HG03520 (cell line): ENCODE results near the gene APOBEC2.

Experiments used
- ATAC-seq: cut with Tn5 transposase; IDR thresholded peaks from one replicate; pipeline ENCODE4 v1.9.1; 2021; ENCODE audit warnings: mild to moderate bottlenecking, moderate library complexity; ENCODE audit not compliant: unreplicated experiment

The APOBEC2 gene

DNA sequence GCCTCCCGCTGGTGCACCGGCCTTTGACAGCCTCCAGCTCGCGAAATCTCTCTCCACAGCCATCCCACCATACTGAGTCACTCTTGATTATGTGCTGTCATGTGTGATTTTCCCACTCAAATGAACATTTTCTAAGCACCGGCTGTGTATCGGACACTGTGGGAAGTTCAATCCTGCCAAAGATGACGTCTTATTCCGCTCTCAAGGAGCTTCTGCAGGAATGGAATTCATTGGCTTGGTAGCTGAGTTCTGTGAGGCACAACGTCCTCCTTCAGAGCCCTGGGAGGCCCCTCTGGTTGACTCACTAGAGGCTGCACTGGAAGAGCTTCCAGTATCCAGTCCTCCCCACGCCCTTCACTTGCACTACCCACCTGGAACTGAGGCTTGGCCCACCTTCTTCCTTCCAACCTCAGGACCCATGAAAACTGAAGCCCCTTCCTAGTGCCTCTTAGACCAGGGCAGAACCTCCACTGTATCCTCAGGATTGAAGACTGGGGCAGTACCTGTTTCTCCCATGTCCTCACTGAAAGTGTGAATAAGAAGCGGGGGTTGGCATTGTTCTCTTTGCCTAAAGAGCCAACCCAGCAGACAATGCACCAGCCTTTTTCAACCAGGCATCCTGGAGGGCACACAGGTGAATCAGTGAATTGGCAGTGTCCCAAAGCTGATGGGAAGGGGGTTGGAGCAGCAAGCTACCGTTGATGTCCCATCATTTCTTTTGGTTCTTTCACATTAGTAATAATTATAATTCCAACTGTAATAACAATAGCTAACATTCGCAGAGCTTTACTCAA is 15.7 kb upstream of the APOBEC2 start:
- ATAC-seq = no peak

DNA sequence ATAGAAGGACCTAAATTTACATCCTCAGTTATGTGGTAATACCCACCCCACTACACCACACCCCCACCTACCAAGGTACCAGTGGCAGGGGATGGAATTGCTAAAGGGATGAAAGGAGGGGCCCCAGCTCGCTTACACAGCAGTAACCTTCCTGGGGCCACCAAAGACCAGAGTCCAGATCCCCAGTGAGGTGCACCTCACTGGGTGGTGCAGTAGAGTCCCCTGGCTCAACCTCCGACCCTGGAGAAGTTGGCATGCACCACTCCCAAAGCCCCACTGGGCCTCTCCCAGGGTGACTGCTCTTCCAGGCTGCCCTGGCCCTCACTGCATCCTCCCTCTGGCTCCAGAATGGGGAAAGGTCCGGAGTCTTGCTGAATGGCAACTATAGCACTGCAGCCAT is 14.8 kb upstream of the APOBEC2 start:
- ATAC-seq = no peak

- ATAC-seq = no peak
Observed at GRCh38 chr6:41039060-41039998, 13.7 kb upstream of the APOBEC2 start, which contains the start of gene UNC5CL. UNC5CL (minus strand) TSS chr6:41039221; CDS start chr6:41035074, 4,147 bp downstream.

GRCh38 chr6:41040101-41040939 is 12.7 kb upstream of the APOBEC2 start:
- ATAC-seq = no peak

DNA sequence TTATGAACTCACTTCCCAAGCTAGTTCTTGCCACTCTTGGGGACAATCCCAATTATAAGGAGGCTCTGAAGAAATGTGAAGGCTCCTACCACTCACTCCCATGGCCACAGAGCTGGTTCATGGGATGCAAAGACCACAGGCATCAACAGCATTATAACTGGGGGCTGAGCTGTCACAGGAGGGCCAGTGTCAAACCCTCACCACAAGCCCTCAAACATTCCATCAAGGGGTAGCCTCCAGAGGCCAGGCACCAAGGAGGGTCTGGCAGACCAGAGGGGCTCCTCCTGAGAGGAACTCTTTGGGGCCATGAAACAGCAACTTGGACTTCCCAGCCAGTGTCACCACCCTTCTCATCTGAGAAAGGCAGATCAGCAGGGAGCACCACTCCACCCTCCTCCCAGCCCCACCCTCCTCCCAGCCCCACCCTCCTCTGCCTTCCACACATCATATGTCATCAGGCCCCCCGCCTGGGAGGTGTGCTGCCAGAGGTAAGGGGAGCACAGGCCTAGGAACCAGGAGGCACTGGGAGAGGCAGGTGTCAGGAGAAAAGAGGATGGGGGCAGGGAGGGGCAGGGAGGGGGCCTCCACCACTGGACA is 12.0 kb upstream of the APOBEC2 start:
- ATAC-seq = no peak

GRCh38 chr6:41042226-41043055 is 10.6 kb upstream of the APOBEC2 start, which contains the start of gene TSPO2:
TSPO2 (plus strand) TSS chr6:41042467; CDS start chr6:41042986, 519 bp downstream.
- no peak for ATAC-seq

DNA sequence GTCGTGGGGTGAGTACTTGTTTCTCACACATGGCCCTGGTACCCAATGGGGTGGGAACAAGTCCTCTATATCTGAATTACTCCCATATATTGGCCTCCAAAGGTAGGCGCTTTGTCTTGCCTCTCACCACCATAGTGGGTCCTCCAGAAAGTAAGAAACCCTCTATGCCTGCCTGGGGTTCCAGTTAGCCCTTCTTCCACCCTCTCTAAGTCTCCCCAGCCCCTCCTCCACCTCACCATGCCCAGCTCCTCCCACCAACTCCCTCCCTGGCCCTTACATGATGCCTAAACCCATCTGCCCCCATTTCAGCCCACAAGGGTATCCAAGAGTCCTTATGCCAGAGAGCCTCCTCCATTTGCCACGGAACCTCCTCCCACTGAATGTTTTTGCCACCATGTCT is 9.9 kb upstream of the APOBEC2 start:
- ATAC-seq = no peak

- no peak for ATAC-seq
Observed at GRCh38 chr6:41045664-41046063, 7.3 kb upstream of the APOBEC2 start.

DNA sequence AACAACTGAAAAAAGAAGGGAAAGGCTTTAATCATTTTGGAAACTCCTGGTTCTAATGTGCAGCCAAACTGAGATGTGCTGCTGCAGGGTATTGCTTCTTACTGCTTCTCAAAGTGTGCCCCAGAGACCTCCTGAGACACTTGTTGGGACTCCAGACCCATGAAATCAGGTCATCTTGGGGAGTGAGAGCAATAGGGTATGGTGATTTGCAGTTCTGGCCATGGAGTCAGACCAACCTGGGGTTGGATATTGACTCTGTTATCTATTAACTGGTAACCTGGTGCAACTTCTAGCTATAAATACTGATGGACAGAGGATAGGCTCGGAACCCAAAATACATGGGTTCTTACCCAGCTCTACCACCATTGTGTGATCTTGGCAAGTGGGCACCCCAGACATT is 6.9 kb upstream of the APOBEC2 start:
- no peak for ATAC-seq

DNA sequence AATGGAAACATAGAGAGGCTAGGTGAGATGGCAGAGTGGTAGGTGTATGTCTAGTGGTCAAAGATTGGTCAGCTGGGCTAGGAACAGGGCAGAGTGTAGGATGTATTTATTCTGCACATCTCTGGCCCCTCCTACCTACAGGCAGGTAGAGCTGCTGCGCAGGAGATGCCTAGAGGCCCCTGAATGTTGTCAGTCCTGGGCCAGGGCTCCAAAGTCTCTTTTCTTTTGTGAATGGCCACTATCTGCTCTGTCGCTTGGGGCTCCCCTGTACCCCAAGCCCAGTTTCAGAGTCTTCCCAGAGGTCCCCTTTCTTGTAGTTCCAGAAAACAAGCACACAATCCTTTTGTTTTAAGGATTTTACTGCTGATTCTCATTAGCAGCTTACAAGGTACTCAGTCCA is 5.7 kb upstream of the APOBEC2 start:
- ATAC-seq = no peak

DNA sequence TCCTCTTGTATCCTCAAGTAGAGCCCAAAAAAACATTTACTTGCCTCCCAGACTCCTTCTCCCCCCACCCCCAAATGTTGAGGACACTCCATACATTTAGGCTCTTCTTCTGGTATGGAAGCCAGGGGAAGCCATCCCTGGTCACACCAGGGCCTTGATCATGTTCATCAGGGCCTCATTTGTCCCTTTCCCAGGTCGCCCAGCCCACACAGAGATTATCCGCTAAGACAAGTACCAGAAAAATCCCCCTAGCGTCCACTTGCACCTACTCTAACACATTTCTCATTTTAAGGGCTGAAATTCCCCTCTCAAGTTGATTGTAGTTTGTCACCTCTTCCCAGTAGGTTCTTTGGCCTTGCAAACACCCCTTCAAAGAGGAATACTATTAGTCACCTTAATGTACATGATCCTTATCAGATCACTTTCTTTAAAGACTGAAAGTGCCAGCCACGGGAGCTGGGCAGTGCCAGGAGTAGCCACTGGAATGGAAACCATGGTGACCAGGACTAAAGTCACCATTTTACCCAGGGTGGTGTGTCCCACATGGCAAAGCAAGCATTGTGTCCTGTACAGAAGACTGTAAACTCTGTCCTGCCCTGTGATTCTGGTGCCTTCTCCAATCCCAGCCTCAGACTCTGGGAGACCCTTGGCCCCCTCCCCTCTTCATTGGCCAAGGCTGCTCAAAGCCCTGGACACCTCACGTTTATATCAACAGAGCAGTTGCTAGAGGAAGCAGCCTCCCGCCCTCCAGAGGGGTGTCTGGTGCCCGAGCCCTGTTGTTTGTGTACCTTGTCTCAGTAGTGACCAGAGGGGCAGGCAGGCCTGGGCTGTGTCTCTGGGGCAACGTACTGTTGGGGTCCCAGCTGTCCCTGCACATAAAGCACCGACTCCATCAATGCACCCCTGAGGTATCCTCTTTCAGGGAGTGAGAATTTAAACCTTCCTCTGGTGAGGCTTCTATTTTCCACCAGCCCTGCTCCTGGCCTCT is 5.0 kb upstream of the APOBEC2 start:
- ATAC-seq = no peak

DNA sequence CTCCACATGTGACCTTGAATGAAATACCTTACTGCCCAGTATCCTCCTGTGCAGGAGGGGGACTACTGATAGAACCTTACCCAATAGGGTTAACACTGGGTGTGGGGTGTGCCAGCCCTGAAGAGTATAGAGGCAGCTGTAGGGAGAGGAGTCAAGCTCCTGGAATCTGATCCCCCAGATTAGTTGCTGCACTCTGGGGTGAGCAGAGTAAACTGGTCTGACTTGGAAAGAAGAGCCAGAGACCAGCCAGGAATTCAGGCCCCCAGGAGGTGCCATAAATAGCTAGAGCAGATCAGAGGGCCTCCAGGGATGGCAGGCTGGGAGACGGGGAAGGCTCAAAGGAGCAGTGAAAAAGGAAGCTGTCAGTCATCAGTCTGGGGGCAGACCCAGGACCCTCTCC is 3.5 kb upstream of the APOBEC2 start:
- ATAC-seq = no peak

DNA sequence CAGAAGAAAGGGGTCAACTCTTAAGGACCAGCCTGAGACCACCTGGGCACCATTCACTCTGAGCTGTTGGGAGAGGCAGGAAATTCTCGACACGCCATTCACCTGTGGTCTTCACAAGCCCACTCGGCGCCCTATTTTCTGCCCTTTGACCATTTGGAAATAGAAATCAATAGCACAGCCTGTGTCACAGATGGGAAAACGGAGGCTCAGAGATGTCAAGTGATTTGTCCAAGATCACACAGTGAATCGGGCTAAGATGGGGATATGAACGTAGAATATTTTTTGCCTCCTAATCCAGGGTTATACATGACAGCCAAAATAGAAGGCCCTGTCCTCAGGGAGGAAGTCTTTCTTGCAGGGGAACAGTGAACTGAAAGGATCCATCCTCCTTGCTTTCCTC is 3.0 kb upstream of the APOBEC2 start:
- no peak for ATAC-seq

DNA sequence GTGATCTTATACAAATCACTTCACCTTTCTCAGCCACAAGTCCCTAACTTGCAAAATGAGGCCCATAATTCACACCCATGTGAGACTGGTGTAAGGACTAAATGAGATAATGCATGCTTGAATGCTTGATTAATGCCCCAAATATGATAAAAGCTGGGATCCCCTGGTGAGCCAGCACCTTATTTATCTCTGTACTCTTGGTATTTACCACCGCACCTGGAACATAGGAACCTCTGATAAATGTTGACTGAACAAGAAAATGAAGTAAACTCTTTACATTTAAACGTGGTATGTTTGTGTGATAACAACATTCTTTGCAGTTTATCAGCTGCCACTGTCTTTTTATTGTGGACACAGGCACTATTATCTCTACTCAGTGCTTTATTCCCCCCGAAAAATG is 2.5 kb upstream of the APOBEC2 start:
- no peak for ATAC-seq

DNA sequence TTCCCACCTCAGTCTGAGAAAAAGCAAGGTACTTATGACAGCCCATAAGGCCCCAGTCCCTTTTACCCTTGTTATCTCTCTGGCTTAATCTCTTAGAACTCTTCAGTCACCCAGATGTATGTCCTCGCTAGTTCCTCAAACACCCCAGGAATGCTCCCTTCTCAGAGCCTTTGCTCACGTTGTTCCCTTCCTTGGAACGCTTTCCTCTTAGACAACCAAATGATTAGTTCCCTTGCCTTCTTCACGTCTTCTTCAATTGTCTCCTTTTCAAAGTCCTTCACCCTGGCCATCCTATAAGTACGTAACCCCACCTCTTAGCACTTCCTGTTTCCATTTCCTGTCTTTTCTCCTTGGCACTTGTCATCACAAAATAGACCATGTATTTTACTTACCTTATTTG is 1.1 kb upstream of the APOBEC2 start:
- no peak for ATAC-seq

GRCh38 chr6:41054511-41054910 is 1.5 kb downstream of the APOBEC2 start:
- ATAC-seq = no peak

DNA sequence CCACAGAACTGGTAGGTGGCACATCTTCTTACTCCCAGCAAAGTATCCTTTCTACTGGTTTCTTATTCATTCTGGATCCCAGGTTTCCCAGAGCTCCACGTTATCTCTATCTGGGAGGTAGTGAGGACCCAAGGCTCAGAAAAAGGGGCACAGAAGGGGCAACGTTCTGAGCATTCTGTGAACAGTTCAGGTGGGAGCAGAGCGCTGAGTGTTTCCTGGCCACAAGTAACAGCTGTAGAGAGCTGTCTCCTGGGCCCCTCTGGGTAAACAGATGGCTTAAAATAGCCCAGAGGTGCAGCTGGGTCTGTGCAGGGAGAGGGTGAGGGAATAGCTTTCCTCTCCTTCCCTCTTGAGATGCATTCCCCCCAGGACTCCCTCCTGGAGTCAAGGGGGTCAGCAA is 2.1 kb downstream of the APOBEC2 start:
- ATAC-seq = no peak

- ATAC-seq = no peak
Observed at GRCh38 chr6:41056768-41057490, 3.9 kb downstream of the APOBEC2 start.
